ENCODE results near the gene LSAMP. TPM values are rescaled to one million over a fixed set of nuclear protein-coding genes. Genes with fewer than 3 reads are reported as not detected.

Gene LSAMP
- total RNA-seq, 1 donor from 2014 or later: 64.9 TPM

DNA sequence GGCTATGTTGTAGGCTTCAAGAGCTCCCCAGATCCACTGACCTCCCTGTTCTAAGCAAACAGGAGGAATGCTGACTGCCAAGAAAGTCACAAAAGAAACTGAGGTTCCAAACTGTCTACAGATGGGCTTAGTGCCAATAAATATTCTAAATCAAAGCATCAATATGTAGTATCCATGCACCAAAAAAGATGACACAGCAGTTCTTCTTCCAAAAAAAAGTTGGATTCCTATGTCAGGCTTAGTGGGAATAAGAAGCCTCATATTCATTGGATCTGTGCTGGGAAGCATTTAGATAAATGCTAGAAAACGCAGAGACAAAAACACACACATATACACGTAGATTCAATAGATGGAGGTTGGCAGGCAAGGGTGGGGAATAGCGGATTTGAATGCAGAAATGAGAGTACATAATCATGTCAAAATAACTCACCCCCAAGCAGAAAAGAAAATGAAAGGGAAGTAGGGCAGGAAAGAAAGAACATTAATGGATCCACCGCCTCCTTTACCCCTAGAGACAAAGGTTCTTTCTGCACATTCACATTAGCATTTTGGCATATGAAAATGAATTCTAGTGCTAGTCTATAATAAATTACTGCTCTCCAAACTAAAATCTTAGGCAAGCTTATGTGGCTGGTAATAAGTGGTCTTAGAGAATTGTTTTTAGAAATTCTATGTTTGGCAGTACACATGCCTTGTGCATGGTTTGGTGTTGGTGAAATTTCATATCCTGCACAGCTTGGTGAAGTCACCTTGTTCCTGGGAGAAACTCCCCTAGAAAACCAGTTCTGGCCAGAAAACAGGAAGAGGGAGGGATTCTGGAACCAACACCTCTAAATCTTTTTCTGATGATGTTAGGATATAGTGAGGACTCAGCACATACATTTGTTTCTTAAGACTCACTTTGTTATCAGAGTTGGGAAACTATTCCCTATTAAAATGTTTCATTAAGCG lies 283.4 kb downstream of the LSAMP start:
- Mint-ChIP-seq H3K9me3 (peaks cover 7% of the 10 kb centered on the region), H3K36me3 (peaks cover 6% of the 10 kb centered on the region), H3K4me1 (ENCODE audit: unreplicated experiment) (peaks cover 27% of the 10 kb centered on the region), H3K4me3 (no peak overlapping the region), H3K27ac (no peak overlapping the region), H3K27me3 (no peaks in the 10 kb centered on the region)
- no peak for DNase-seq (ENCODE audit: extremely low spot score, unreplicated experiment)
- TF ChIP-seq, protein P1, sequence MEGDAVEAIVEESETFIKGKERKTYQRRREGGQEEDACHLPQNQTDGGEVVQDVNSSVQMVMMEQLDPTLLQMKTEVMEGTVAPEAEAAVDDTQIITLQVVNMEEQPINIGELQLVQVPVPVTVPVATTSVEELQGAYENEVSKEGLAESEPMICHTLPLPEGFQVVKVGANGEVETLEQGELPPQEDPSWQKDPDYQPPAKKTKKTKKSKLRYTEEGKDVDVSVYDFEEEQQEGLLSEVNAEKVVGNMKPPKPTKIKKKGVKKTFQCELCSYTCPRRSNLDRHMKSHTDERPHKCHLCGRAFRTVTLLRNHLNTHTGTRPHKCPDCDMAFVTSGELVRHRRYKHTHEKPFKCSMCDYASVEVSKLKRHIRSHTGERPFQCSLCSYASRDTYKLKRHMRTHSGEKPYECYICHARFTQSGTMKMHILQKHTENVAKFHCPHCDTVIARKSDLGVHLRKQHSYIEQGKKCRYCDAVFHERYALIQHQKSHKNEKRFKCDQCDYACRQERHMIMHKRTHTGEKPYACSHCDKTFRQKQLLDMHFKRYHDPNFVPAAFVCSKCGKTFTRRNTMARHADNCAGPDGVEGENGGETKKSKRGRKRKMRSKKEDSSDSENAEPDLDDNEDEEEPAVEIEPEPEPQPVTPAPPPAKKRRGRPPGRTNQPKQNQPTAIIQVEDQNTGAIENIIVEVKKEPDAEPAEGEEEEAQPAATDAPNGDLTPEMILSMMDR (conservative IDR thresholded peaks at IDR 0.05): no peak

DNA sequence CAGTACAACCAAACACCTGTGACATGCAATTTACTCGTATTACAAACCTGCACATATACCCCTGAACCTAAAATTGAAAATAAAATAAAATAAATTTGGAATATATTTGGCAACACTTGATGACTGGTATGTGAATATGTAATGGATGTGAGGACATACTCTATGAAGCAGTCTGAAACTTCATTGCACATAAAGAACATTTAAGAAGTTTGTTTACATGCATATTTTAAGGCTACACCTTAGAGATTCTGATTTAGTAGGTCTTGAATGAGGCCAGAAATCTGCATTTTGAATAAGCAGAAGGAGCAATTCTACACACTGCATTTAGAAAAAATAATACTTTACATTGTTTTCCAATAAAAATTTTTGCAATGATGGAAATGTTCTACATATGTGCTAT lies 284.7 kb downstream of the LSAMP start:
- H3K4me1 Mint-ChIP-seq (ENCODE audit: unreplicated experiment): peaks cover 34% of the 10 kb centered on the region
- peaks cover 6% of the 10 kb centered on the region for H3K36me3 Mint-ChIP-seq
- peaks cover 7% of the 10 kb centered on the region for H3K9me3 Mint-ChIP-seq
- no peak for DNase-seq (ENCODE audit: extremely low spot score, unreplicated experiment)
- no peak overlapping the region for H3K4me3 Mint-ChIP-seq
- no peaks in the 10 kb centered on the region for H3K27me3 Mint-ChIP-seq
- no peak overlapping the region for H3K27ac Mint-ChIP-seq
- TF ChIP-seq, protein P1 (conservative IDR thresholded peaks at IDR 0.05): no peak

DNA sequence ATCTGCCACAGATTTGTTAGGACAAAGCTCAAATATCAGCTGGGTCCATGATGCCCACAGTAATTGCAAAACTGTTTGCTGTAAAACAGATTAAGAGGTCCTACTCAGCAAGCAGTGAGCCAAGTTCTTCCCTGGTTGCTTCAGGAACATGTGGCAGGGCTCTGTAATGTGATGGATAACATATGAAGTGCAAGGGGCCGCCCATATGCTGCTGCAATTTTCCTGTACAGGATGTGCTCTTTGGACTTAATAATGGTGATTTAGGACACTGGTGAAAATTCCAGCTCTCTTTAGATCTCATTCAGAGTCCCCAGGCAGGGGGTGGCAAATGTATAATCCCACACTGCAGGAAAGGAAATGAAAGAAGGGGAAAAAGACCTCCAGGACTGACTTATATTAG lies 289.4 kb downstream of the LSAMP start:
- TF ChIP-seq, protein P1 (conservative IDR thresholded peaks at IDR 0.05): no peak
- peaks cover 6% of the 10 kb centered on the region for H3K36me3 Mint-ChIP-seq
- H3K4me3 Mint-ChIP-seq: peak overlapping the region; percentile 7
- peaks cover 30% of the 10 kb centered on the region for H3K4me1 Mint-ChIP-seq (ENCODE audit: unreplicated experiment)
- H3K9me3 Mint-ChIP-seq: peaks cover 7% of the 10 kb centered on the region
- DNase-seq (ENCODE audit: extremely low spot score, unreplicated experiment): no peak
- no peaks in the 10 kb centered on the region for H3K27me3 Mint-ChIP-seq
- H3K27ac Mint-ChIP-seq: peak overlapping the region; percentile 3

DNA sequence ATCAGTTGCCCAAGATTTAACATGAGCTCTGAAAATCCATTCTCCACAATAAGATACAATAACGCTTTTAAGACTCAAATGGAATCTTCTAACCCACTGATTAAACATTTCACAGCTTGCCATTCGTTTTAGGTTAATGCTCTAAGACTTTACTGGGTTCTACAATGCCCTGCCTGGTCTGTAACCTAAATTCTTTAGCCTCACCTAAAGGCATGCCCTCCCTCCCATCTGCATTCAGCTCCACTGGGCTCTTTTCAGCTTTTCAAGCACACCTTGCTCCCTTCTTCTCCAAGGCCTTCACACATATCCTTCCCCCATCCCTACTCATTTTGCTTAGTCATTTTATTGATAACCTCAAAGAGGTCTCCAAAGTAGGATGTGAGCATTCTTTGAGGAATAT lies 290.9 kb downstream of the LSAMP start:
- H3K9me3 Mint-ChIP-seq: peaks cover 2% of the 10 kb centered on the region
- TF ChIP-seq, protein P1 (conservative IDR thresholded peaks at IDR 0.05): no peak
- peak overlapping the region; percentile 10 for H3K4me3 Mint-ChIP-seq
- H3K27me3 Mint-ChIP-seq: no peaks in the 10 kb centered on the region
- H3K4me1 Mint-ChIP-seq (ENCODE audit: unreplicated experiment): peaks cover 40% of the 10 kb centered on the region
- H3K27ac Mint-ChIP-seq: no peak overlapping the region
- no peak for DNase-seq (ENCODE audit: extremely low spot score, unreplicated experiment)
- H3K36me3 Mint-ChIP-seq: peaks cover under 1% of the 10 kb centered on the region

DNA sequence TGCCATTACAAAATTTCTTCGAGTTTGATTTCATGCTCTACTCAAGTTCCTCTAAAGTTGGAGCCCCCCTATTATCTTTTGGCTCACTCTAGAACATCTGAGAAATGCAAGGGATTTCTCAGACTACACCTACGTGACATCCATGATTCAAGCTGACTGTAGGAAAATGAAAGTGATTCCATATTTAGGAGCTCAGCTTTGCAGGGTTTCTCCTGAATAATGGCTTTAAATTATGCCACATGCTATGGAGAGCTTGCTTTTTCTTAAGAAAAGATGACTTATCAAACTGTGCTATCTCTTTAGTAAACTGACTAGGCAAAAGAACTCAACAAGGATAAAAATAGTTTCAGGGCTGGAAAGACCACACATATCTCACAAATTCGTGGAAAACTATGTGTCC lies 292.1 kb downstream of the LSAMP start:
- TF ChIP-seq, protein P1 (conservative IDR thresholded peaks at IDR 0.05): no peak
- H3K27me3 Mint-ChIP-seq: no peaks in the 10 kb centered on the region
- H3K9me3 Mint-ChIP-seq: no peaks in the 10 kb centered on the region
- no peak for DNase-seq (ENCODE audit: extremely low spot score, unreplicated experiment)
- no peaks in the 10 kb centered on the region for H3K36me3 Mint-ChIP-seq
- H3K4me3 Mint-ChIP-seq: no peak overlapping the region
- no peak overlapping the region for H3K27ac Mint-ChIP-seq
- peaks cover 51% of the 10 kb centered on the region for H3K4me1 Mint-ChIP-seq (ENCODE audit: unreplicated experiment)

All from type B pancreatic cell (in vitro differentiated cells).